ENCODE data around the gene CYP39A1. TPM values are rescaled to one million over a fixed set of nuclear protein-coding genes. Genes with fewer than 3 reads are reported as not detected.

The CYP39A1 gene
- total and polyA plus RNA-seq, 2 donors (not counting 1 experiment from before 2014, with no cell fraction given): not detected

DNA sequence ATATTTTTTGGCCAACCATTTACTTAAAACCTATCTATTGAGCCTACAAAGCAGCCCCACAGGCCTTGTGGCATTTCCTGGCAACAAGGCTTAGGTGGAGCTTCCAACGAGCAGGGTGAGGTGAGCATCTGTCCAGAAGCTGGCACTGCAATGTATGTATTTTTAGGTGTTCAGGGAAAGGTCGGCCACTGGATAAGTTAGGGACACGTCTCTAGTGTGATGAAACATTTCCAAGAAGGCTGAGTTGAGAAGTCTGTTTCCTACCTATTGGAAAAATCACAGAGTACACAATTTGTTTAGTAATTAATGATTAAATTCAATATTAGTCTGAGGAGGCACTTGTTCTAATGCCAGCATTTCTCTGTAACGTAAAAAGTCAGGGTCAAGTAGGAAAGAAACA, 143.6 kb downstream of the CYP39A1 start:
- Histone ChIP-seq H4K20me1 (ENCODE audit: control insufficient read depth, insufficient read depth, low read length, poor library complexity, severe bottlenecking) (no peaks in the 10 kb centered on the region), H3K36me3 (replicated peaks in 1 of 2; ENCODE audit: control extremely low read depth in 1 of 2, control insufficient read depth in 1 of 2, extremely low read depth in 1 of 2, insufficient read depth in 2 of 2, low read length in 1 of 2) (no peaks in the 10 kb centered on the region), H3K4me3 (ENCODE audit: control extremely low read depth in 1 of 5, extremely low read depth in 1 of 5, insufficient read depth in 1 of 5, low read depth in 2 of 5, low read length in 4 of 5) (no peak overlapping the region), H3K9me3 (ENCODE audit: control extremely low read depth in 1 of 3, control insufficient read depth in 2 of 3, insufficient read depth in 1 of 3, low read length in 2 of 3) (no peaks in the 10 kb centered on the region), H3K79me2 (ENCODE audit: control insufficient read depth, insufficient read depth, low read length) (no peaks in the 10 kb centered on the region), H2AFZ (ENCODE audit: insufficient read depth, low read depth, low read length, poor library complexity, severe bottlenecking) (no peak overlapping the region), H3K27ac (ENCODE audit: low read length in 2 of 2) (no peak overlapping the region), H3K4me2 (replicated peaks; ENCODE audit: low read depth, low read length, poor library complexity, severe bottlenecking) (no peak overlapping the region), H3K27me3 (replicated peaks in 1 of 4; ENCODE audit: control extremely low read depth in 1 of 4, control insufficient read depth in 3 of 4, insufficient read depth in 4 of 4, low read length in 3 of 4) (no peaks in the 10 kb centered on the region), H3K9ac (ENCODE audit: low read length) (no peak overlapping the region), H3K4me1 (ENCODE audit: control insufficient read depth in 2 of 2, insufficient read depth in 2 of 2, low read length in 2 of 2) (no peaks in the 10 kb centered on the region)
- POLR2A ChIA-PET: no interaction called here
- ATAC-seq (ENCODE audit: low read depth): no peak
- 70% methylated on average over 1 of the region's 4 CpGs for WGBS (ENCODE audit: insufficient coverage)
- TF ChIP-seq EZH2 (IDR thresholded peaks at IDR 0.05; ENCODE audit: borderline replicate concordance, insufficient read depth, low read depth, low read length, poor library complexity, severe bottlenecking): no peak
- TF ChIP-seq, protein P1, sequence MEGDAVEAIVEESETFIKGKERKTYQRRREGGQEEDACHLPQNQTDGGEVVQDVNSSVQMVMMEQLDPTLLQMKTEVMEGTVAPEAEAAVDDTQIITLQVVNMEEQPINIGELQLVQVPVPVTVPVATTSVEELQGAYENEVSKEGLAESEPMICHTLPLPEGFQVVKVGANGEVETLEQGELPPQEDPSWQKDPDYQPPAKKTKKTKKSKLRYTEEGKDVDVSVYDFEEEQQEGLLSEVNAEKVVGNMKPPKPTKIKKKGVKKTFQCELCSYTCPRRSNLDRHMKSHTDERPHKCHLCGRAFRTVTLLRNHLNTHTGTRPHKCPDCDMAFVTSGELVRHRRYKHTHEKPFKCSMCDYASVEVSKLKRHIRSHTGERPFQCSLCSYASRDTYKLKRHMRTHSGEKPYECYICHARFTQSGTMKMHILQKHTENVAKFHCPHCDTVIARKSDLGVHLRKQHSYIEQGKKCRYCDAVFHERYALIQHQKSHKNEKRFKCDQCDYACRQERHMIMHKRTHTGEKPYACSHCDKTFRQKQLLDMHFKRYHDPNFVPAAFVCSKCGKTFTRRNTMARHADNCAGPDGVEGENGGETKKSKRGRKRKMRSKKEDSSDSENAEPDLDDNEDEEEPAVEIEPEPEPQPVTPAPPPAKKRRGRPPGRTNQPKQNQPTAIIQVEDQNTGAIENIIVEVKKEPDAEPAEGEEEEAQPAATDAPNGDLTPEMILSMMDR (IDR thresholded peaks at IDR 0.05): no peak
- Mint-ChIP-seq H3K4me3 (no peak overlapping the region), H3K9me3 (ENCODE audit: insufficient read depth) (no peaks in the 10 kb centered on the region), H3K27me3 (peaks cover 13% of the 10 kb centered on the region), H3K4me1 (no peaks in the 10 kb centered on the region), H3K27ac (no peak overlapping the region)
- intact Hi-C loops (cut with micrococcal nuclease): no loop called here
- DNase-seq: no peak
- CTCF ChIA-PET: no interaction called here

DNA sequence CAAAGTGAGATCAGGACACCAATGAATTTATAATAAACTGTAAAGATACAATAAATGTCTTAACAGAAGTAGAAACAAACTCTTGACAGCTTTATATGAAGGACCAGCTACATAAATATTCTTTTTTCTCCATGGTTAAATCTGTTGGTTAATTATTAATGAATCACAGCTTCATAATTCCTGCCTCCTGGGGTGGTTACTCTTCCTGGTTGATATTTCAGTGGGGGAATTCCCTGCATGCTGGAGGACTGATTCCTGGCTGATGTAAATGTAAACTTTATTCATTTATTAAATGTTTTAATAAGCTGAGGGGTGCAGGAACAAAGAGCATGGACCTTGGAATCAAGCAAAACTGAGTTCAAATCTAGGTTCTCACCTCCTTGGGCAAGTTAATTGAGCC, 145.2 kb downstream of the CYP39A1 start:
- Histone ChIP-seq H3K4me3 (ENCODE audit: control extremely low read depth in 1 of 5, extremely low read depth in 1 of 5, insufficient read depth in 1 of 5, low read depth in 2 of 5, low read length in 4 of 5) (no peak overlapping the region), H3K27ac (ENCODE audit: low read length in 2 of 2) (no peak overlapping the region), H3K4me1 (ENCODE audit: control insufficient read depth in 2 of 2, insufficient read depth in 2 of 2, low read length in 2 of 2) (no peaks in the 10 kb centered on the region), H3K79me2 (ENCODE audit: control insufficient read depth, insufficient read depth, low read length) (no peaks in the 10 kb centered on the region), H3K9ac (ENCODE audit: low read length) (no peak overlapping the region), H3K27me3 (replicated peaks in 1 of 4; ENCODE audit: control extremely low read depth in 1 of 4, control insufficient read depth in 3 of 4, insufficient read depth in 4 of 4, low read length in 3 of 4) (no peaks in the 10 kb centered on the region), H3K36me3 (replicated peaks in 1 of 2; ENCODE audit: control extremely low read depth in 1 of 2, control insufficient read depth in 1 of 2, extremely low read depth in 1 of 2, insufficient read depth in 2 of 2, low read length in 1 of 2) (no peaks in the 10 kb centered on the region), H2AFZ (ENCODE audit: insufficient read depth, low read depth, low read length, poor library complexity, severe bottlenecking) (no peak overlapping the region), H4K20me1 (ENCODE audit: control insufficient read depth, insufficient read depth, low read length, poor library complexity, severe bottlenecking) (no peaks in the 10 kb centered on the region), H3K9me3 (ENCODE audit: control extremely low read depth in 1 of 3, control insufficient read depth in 2 of 3, insufficient read depth in 1 of 3, low read length in 2 of 3) (no peaks in the 10 kb centered on the region), H3K4me2 (replicated peaks; ENCODE audit: low read depth, low read length, poor library complexity, severe bottlenecking) (no peak overlapping the region)
- no peak for ATAC-seq (ENCODE audit: low read depth)
- POLR2A ChIA-PET: no interaction called here
- no peak for TF ChIP-seq EZH2 (IDR thresholded peaks at IDR 0.05; ENCODE audit: borderline replicate concordance, insufficient read depth, low read depth, low read length, poor library complexity, severe bottlenecking)
- TF ChIP-seq, protein P1 (IDR thresholded peaks at IDR 0.05): no peak
- Mint-ChIP-seq H3K9me3 (ENCODE audit: insufficient read depth) (no peaks in the 10 kb centered on the region), H3K27me3 (peaks cover 13% of the 10 kb centered on the region), H3K4me1 (no peaks in the 10 kb centered on the region), H3K4me3 (no peak overlapping the region), H3K27ac (no peak overlapping the region)
- no peak for DNase-seq
- intact Hi-C loops (cut with micrococcal nuclease): no loop called here
- CTCF ChIA-PET: no interaction called here
